IMR-90 (cell line): Measurements from ENCODE around the gene PTPRG.

Experiments used
- TF ChIP-seq, protein P1 (sequence below): conservative IDR thresholded peaks from 2 replicates; pipeline ENCODE4 v1.5.1; 2012; ENCODE audit warnings: mild to moderate bottlenecking, low read depth, low read length, improper control_type of control experiment
- TF ChIP-seq, protein P2 (sequence below): fragments of 150-350 bp; IDR thresholded peaks from 2 replicates; pipeline ENCODE4 v1.6.1; 2017; ENCODE audit warnings: mild to moderate bottlenecking, antibody characterized with exemption, low read length, low read depth

DNA sequence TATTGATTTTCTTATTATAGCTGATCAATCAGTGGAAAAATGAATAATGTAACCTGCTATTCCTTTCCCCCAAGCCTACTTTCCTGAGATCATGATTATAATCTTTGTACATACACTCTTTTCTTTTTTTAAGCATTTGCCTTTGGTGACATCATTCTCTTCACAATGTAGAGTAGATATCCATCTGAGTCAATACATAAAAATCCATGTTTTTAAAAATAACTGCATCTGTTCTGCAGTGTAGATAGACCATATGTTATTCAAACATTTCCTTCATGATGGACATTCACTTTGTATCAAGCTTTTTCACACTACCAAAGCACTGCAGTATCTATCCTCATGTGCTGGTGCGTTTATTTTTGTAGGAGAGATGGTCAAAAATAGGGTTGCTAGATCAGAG lies 211.1 kb downstream of the PTPRG start:
- TF ChIP-seq, protein P1, sequence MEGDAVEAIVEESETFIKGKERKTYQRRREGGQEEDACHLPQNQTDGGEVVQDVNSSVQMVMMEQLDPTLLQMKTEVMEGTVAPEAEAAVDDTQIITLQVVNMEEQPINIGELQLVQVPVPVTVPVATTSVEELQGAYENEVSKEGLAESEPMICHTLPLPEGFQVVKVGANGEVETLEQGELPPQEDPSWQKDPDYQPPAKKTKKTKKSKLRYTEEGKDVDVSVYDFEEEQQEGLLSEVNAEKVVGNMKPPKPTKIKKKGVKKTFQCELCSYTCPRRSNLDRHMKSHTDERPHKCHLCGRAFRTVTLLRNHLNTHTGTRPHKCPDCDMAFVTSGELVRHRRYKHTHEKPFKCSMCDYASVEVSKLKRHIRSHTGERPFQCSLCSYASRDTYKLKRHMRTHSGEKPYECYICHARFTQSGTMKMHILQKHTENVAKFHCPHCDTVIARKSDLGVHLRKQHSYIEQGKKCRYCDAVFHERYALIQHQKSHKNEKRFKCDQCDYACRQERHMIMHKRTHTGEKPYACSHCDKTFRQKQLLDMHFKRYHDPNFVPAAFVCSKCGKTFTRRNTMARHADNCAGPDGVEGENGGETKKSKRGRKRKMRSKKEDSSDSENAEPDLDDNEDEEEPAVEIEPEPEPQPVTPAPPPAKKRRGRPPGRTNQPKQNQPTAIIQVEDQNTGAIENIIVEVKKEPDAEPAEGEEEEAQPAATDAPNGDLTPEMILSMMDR: no peak
- TF ChIP-seq, protein P2, sequence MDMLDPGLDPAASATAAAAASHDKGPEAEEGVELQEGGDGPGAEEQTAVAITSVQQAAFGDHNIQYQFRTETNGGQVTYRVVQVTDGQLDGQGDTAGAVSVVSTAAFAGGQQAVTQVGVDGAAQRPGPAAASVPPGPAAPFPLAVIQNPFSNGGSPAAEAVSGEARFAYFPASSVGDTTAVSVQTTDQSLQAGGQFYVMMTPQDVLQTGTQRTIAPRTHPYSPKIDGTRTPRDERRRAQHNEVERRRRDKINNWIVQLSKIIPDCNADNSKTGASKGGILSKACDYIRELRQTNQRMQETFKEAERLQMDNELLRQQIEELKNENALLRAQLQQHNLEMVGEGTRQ: no peak
